GM10266 (cell line): ENCODE data around the gene EMX1.

ENCODE experiments used
- DNase-seq: peaks from one replicate; pipeline ENCODE4 v3.0.0; 2012; ENCODE audit errors: extremely low spot score
- TF ChIP-seq, protein P1 (sequence below): IDR thresholded peaks from 2 replicates; pipeline ENCODE4 v1.5.1; 2012; ENCODE audit warnings: mild to moderate bottlenecking, low read depth; ENCODE audit not compliant: control insufficient read depth, insufficient read depth; ENCODE audit errors: missing control alignments

The EMX1 gene

DNA sequence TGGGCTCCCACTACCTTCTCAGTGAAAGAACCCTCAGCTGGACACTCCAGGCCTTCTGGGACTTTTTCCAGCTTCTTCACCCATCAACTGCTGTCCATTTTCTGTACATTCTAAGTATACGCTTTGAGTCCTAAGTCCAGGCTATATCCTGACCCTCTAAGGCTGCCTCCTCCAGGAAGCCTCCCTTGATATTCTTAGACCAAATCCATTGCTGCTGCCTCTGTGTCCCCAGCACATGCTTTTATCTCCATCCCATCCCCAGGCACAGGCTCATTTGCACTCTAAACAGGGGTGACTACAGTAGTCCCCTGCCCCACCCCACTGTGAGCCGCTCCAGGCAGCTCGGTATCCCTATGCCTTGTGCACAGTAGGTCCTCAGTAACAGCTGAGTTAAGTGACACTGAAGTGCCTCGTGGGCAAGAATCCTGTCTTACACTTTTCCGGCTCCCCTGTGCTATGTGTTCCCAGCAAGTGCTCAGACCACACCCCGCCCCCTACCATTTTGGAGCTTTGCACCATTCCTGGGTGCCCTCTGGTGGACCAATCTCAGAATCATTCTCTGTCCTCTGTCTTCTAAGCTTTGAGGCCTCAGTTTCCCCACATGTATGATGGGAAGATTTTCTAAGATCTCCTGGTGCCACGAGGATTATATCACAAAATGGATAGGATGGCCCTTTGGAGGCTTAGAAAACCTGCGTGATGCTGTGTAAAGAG lies 34.9 kb downstream of the EMX1 start:
- TF ChIP-seq, protein P1, sequence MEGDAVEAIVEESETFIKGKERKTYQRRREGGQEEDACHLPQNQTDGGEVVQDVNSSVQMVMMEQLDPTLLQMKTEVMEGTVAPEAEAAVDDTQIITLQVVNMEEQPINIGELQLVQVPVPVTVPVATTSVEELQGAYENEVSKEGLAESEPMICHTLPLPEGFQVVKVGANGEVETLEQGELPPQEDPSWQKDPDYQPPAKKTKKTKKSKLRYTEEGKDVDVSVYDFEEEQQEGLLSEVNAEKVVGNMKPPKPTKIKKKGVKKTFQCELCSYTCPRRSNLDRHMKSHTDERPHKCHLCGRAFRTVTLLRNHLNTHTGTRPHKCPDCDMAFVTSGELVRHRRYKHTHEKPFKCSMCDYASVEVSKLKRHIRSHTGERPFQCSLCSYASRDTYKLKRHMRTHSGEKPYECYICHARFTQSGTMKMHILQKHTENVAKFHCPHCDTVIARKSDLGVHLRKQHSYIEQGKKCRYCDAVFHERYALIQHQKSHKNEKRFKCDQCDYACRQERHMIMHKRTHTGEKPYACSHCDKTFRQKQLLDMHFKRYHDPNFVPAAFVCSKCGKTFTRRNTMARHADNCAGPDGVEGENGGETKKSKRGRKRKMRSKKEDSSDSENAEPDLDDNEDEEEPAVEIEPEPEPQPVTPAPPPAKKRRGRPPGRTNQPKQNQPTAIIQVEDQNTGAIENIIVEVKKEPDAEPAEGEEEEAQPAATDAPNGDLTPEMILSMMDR: no peak
- DNase-seq: no peak

DNA sequence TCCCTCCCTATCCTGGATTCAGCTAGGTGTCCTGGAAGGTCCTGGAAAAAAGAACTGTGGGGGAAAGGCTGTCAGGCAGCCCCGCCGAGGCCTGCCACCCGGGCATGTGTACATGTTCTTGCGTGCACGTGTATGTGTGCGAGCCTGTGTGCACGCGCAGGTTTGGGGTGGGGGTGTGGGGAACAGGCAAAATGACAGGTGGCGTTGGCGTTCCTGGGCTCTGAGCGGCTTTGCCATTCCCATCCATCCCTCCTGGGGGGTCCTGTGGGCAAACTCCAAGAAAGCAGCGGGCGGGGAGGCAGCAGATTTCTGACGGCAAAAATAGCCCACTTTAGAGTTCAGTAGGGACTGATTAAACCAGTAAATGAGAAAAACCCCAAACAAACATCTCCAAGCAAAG lies 35.6 kb downstream of the EMX1 start:
- TF ChIP-seq, protein P1: no peak
- DNase-seq: no peak

DNA sequence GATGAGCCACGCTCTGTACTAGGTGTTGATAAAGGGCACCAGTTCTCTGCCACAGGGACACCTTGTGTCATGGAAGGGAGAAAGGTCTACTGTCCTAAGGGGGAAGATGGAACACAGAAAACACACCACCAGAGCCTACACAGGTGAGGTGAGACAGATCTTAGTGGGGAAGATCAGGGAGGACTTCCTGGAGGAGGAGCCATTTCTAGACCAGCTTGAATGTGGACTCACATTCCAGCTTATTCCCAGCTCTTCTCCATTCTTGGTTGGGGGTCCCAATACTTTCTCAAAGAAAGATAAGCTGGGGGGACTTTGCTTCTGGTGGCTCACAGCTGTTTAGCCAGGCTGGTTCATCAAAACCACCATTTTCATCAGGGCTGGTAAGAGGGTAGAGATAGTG lies 36.2 kb downstream of the EMX1 start:
- TF ChIP-seq, protein P1: no peak
- no peak for DNase-seq

DNA sequence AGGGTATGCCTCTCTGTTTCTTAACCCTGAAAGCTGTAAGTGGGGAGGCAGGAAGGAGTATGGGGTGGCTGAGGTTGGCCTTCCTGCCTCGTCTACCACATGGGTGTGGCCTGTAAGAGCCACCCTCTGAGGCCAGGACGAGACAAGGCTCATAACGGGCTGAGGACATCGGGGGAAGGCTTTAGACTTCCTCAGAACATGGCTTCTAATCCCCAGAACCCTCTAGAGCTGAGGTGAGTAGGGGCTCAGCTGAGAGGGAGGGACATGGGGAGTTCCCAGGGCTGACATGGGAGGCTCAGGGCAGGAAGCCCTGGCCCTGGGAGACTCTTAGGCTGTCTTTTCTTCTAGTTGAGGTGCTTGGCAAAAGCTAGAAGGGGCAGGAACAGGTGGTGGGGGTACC lies 36.7 kb downstream of the EMX1 start:
- DNase-seq: peak; percentile 44
- TF ChIP-seq, protein P1: no peak

DNA sequence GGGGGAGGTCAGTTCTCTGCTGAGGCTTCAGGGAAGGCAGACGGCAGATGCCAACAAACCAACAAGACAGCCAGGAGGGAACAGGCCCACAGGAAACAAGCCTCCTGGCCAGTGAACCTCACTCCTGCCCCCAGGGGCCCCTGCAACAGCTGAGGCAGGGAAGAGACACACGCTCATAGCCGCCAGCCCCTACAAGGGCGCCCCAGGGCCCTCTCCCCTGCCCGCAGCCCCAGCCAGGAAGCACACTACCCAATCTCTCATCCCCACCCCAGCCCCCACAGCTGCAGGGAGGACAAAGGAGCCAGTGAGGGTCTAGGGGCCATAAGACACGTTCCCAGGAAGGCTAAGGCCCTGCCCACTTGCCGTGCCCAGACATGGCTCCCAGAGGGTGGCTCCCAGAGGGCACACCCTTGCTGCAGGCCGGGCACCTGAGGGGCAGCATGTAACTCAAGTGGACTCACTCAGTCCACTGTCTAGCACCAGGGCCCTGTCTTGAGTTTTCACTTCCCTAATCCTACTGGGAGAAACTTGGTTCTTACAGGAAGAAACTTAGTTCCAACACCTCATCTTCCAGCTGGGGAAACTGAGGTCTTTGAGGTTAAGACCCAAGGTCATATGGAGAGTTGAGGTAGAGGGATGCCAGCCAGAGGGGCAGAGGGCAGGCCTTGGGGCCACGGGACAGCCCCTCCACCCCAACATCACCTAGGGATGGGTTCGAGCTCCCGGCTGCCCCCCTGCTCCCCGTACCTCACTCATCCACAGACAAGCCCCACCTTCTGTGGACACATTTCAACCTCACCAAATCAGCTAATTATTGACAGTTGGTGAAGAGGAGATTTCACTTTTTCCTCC lies 37.3 kb downstream of the EMX1 start:
- DNase-seq: no peak
- TF ChIP-seq, protein P1: no peak

DNA sequence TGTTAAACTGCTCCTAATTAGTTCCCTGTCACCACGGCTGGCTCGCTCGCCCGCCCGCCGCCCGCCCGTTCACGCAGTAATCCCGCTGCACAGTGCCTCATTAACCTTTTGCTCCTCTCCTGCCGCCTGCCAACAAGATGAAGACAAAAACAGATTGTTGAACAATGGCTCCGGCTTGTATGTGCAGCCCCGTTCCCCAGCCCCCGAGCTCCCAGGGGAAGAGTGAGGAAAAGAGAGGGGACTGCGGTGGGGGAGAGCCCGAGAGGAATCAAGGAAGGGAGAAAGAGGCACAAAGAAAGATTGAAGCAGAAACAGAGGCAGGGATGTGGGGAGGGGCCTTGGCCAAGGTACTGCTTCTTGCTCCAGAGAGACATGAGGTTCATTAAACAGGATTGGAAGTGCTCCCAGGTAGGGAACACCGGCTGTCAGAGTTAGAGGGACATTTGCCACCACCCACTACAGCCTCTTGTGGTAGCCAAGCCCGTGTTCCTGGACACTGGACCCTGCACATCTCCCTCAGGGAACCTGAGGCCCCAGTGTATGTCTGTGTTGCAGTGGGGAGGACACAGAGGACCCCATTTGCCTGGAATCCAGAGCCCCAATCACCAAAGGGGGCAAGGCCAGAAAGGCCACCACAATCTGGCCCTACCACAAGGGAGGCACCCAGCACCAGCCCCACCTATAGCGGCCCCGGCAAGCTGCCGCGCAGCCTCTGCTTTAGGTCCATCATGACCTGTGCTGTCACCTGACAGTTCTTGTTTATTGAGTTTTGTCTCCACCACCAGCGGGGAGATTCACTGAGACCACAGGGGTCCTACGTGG lies 38.1 kb downstream of the EMX1 start:
- DNase-seq: no peak
- TF ChIP-seq, protein P1: no peak

DNA sequence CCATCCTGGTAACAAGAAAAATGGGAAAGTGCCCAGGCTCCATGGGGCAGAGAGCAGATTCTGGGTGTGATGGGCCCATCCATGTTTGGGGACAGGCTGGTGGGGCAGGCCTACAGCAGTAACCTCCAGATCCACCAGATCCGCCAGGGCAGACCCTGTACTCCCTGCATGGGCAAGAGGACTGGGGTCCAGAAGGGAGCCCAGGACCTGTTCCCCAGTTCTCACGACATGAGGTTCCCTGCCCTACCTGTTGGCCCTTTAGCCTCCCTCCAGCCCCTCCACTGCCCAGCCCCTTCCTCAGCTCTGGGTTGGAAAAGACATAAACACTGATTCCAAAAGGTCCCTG lies 38.7 kb downstream of the EMX1 start:
- no peak for DNase-seq
- TF ChIP-seq, protein P1: no peak
